SK-N-MC (cell line): Measurements from ENCODE around the gene WDFY4.

Experiments used
- EZH2 ChIP-seq: fragments of 200-600 bp; sonication (generic); IDR thresholded peaks from one replicate; pipeline ENCODE4 v1.6.1; 2017; ENCODE audit warnings: antibody characterized with exemption
- FOXP2 ChIP-seq: optimal IDR thresholded peaks from 2 replicates; pipeline ENCODE3; 2011; ENCODE audit warnings: mild to moderate bottlenecking, moderate library complexity; ENCODE audit not compliant: insufficient read depth; ENCODE audit errors: extremely low read length, control extremely low read depth
- POLR2AphosphoS5 ChIP-seq: IDR thresholded peaks from 2 replicates; pipeline ENCODE4 v1.6.1; 2012; ENCODE audit warnings: mild to moderate bottlenecking, low read depth, low read length, borderline replicate concordance

- TF ChIP-seq EZH2 (no peak), POLR2AphosphoS5 (no peak), FOXP2 (no peak)
Measured at GRCh38 chr10:48701941-48702340, 17.3 kb downstream of the WDFY4 start.
